ENCODE measurements around the gene MRPL37.

DNA sequence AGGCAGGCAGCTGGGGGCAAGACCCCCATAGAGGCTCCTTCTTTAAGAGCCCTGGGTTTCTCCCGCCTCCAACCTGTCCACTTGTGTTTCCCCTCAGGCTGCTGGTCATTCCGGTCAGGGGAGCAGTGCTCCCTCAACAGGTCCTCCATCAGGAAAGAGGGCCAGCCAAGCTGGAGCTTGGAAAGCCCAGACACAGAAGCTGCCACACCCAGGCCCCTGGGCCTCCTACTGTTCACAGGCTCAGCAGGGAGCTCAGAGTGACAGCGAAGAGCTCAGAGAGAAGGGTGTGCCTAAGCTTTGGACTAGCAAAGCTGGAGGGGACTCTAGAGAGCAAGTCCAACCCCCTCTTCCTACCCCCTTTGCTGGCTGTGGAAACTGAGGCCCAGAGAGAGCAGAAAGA lies 36.9 kb upstream of the MRPL37 start:
- TF ChIP-seq TP53 (CRISPR knock-in tag; IDR thresholded peaks at IDR 0.05) (no peak), POLR2AphosphoS2 (conservative IDR thresholded peaks at IDR 0.05; ENCODE audit: low read length) (no peak), HOXA7 (CRISPR knock-in tag; IDR thresholded peaks at IDR 0.05) (no peak), POLR2A (IDR thresholded peaks at IDR 0.05; ENCODE audit: low read length) (no peak), CEBPB (IDR thresholded peaks at IDR 0.05) (no peak), CBX8 (IDR thresholded peaks at IDR 0.05) (no peak), EP300 (IDR thresholded peaks at IDR 0.05) (no peak)
- TF ChIP-seq, protein P1, sequence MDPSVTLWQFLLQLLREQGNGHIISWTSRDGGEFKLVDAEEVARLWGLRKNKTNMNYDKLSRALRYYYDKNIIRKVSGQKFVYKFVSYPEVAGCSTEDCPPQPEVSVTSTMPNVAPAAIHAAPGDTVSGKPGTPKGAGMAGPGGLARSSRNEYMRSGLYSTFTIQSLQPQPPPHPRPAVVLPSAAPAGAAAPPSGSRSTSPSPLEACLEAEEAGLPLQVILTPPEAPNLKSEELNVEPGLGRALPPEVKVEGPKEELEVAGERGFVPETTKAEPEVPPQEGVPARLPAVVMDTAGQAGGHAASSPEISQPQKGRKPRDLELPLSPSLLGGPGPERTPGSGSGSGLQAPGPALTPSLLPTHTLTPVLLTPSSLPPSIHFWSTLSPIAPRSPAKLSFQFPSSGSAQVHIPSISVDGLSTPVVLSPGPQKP (IDR thresholded peaks at IDR 0.05; ENCODE audit: low read depth, low read length): no peak
- TF ChIP-seq, protein P2, sequence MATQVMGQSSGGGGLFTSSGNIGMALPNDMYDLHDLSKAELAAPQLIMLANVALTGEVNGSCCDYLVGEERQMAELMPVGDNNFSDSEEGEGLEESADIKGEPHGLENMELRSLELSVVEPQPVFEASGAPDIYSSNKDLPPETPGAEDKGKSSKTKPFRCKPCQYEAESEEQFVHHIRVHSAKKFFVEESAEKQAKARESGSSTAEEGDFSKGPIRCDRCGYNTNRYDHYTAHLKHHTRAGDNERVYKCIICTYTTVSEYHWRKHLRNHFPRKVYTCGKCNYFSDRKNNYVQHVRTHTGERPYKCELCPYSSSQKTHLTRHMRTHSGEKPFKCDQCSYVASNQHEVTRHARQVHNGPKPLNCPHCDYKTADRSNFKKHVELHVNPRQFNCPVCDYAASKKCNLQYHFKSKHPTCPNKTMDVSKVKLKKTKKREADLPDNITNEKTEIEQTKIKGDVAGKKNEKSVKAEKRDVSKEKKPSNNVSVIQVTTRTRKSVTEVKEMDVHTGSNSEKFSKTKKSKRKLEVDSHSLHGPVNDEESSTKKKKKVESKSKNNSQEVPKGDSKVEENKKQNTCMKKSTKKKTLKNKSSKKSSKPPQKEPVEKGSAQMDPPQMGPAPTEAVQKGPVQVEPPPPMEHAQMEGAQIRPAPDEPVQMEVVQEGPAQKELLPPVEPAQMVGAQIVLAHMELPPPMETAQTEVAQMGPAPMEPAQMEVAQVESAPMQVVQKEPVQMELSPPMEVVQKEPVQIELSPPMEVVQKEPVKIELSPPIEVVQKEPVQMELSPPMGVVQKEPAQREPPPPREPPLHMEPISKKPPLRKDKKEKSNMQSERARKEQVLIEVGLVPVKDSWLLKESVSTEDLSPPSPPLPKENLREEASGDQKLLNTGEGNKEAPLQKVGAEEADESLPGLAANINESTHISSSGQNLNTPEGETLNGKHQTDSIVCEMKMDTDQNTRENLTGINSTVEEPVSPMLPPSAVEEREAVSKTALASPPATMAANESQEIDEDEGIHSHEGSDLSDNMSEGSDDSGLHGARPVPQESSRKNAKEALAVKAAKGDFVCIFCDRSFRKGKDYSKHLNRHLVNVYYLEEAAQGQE (IDR thresholded peaks at IDR 0.05): no peak
- TF ChIP-seq, protein P3, sequence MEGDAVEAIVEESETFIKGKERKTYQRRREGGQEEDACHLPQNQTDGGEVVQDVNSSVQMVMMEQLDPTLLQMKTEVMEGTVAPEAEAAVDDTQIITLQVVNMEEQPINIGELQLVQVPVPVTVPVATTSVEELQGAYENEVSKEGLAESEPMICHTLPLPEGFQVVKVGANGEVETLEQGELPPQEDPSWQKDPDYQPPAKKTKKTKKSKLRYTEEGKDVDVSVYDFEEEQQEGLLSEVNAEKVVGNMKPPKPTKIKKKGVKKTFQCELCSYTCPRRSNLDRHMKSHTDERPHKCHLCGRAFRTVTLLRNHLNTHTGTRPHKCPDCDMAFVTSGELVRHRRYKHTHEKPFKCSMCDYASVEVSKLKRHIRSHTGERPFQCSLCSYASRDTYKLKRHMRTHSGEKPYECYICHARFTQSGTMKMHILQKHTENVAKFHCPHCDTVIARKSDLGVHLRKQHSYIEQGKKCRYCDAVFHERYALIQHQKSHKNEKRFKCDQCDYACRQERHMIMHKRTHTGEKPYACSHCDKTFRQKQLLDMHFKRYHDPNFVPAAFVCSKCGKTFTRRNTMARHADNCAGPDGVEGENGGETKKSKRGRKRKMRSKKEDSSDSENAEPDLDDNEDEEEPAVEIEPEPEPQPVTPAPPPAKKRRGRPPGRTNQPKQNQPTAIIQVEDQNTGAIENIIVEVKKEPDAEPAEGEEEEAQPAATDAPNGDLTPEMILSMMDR (IDR thresholded peaks at IDR 0.05): no peak
